Natural killer cell (primary cell): ENCODE results near the gene SEMA3B. TPM values are rescaled to one million over a fixed set of nuclear protein-coding genes. Genes with fewer than 3 reads are reported as not detected.
A peak's percentile ranks its signal among the peaks of the same experiment; 100 is the strongest.

Source experiments
- ATAC-seq, 3 donors: fragments of 150-1000 bp in 2 of 3; fragments of 200-7000 bp in 1 of 3; cut with Tn5 transposase; 1 replicate in 1 of 3; 2 replicates in 2 of 3; pipeline ENCODE4 v1.10.0; 2021; ENCODE audit warnings: mild to moderate bottlenecking in 2 of 3, moderate library complexity in 2 of 3
- DNase-seq, 2 donors: peaks; one replicate each; pipeline versions ENCODE4 v3.0.0 to v3.0.0-alpha.2; 2013 to 2021; ENCODE audit warnings: mixed read lengths in 1 of 2
- H3K27ac ChIP-seq: one replicate; pipeline ENCODE4 v1.5.1; 2013; ENCODE audit warnings: mild to moderate bottlenecking, low read length
- H3K27me3 ChIP-seq: one replicate; pipeline ENCODE4 v1.6.1; 2013; ENCODE audit warnings: low read length; ENCODE audit not compliant: control insufficient read depth, insufficient read depth
- H3K36me3 ChIP-seq: one replicate; pipeline ENCODE4 v1.6.1; 2013; ENCODE audit warnings: low read length; ENCODE audit not compliant: control insufficient read depth, insufficient read depth
- H3K4me1 ChIP-seq: one replicate; pipeline ENCODE4 v1.6.1; 2013; ENCODE audit warnings: low read length; ENCODE audit not compliant: control insufficient read depth, insufficient read depth
- H3K4me3 ChIP-seq: one replicate; pipeline ENCODE4 v1.5.1; 2013; ENCODE audit warnings: low read length
- H3K9me3 ChIP-seq: one replicate; pipeline ENCODE4 v1.6.1; 2013; ENCODE audit warnings: low read length; ENCODE audit not compliant: control insufficient read depth, insufficient read depth
- H3K27ac Mint-ChIP-seq, 2 donors: one replicate each; pipeline ENCODE4 v1.8.0; 2022; ENCODE audit warnings: mild to moderate bottlenecking in 2 of 2, mixed read lengths in 2 of 2, moderate library complexity in 1 of 2
- H3K27me3 Mint-ChIP-seq, 2 donors: one replicate each; pipeline ENCODE4 v1.8.0; 2022; ENCODE audit warnings: low read depth in 2 of 2, mixed read lengths in 2 of 2
- H3K36me3 Mint-ChIP-seq: one replicate; pipeline ENCODE4 v1.8.0; 2022; ENCODE audit warnings: mixed read lengths
- H3K4me1 Mint-ChIP-seq, 2 donors: one replicate each; pipeline ENCODE4 v1.8.0; 2022; ENCODE audit warnings: mixed read lengths in 2 of 2
- H3K4me3 Mint-ChIP-seq: one replicate; pipeline ENCODE4 v1.8.0; 2022; ENCODE audit warnings: mild to moderate bottlenecking, moderate library complexity, mixed read lengths
- H3K9me3 Mint-ChIP-seq, 2 donors: one replicate each; pipeline ENCODE4 v1.8.0; 2022; ENCODE audit warnings: mixed read lengths in 2 of 2
- WGBS: methylation state at CpG from one replicate; pipeline ENCODE4 v1.1.7; 2013; ENCODE audit warnings: missing lambda C conversion rate; ENCODE audit not compliant: insufficient coverage; 5-methylcytosine and 5-hydroxymethylcytosine counted together
- intact Hi-C: fragments of 100-400 bp; cut with micrococcal nuclease; formaldehyde crosslinking; loops from one replicate; pipeline ENCODE4 v1.14.2; 2022
- total RNA-seq, 4 donors: library from RNA; stranded (reverse); fragments of 120-200 nt in 1 of 4; gene quantifications; one replicate each; pipeline versions ENCODE4 v1.2.3 to v1.2.4, GENCODE V29; 2013 to 2022
- TF ChIP-seq, protein P1 (sequence below): fragments of 200-600 bp; IDR thresholded peaks from one replicate; pipeline ENCODE4 v1.8.0; 2022; ENCODE audit warnings: antibody characterized with exemption

The SEMA3B gene
- total RNA-seq, 3 donors from 2014 or later (not counting 1 experiment from before 2014, with no cell fraction given) = 0.97 to 2.0 (median 0.99) TPM

GRCh38 chr3:50326182-50326541 lies 57.2 kb downstream of the SEMA3B start:
- 86% methylated on average over 8 of the region's 8 CpGs for WGBS
- Mint-ChIP-seq H3K9me3 (no peaks in the 10 kb centered on the region), H3K36me3 (no peaks in the 10 kb centered on the region), H3K27ac (no peak overlapping the region), H3K27me3 (no peaks in the 10 kb centered on the region), H3K4me1 (peaks cover 10 to 36% of the 10 kb centered on the region in 2 donors), H3K4me3 (peak overlapping the region; percentile 17)
- no peak for ATAC-seq
- intact Hi-C loops = no loop called here
- no peak for DNase-seq
- Histone ChIP-seq H3K9me3 (no peaks in the 10 kb centered on the region), H3K4me1 (peaks cover 38% of the 10 kb centered on the region), H3K27ac (no peak overlapping the region), H3K4me3 (no peak overlapping the region), H3K36me3 (peaks cover 28% of the 10 kb centered on the region), H3K27me3 (no peaks in the 10 kb centered on the region)
- TF ChIP-seq, protein P1, sequence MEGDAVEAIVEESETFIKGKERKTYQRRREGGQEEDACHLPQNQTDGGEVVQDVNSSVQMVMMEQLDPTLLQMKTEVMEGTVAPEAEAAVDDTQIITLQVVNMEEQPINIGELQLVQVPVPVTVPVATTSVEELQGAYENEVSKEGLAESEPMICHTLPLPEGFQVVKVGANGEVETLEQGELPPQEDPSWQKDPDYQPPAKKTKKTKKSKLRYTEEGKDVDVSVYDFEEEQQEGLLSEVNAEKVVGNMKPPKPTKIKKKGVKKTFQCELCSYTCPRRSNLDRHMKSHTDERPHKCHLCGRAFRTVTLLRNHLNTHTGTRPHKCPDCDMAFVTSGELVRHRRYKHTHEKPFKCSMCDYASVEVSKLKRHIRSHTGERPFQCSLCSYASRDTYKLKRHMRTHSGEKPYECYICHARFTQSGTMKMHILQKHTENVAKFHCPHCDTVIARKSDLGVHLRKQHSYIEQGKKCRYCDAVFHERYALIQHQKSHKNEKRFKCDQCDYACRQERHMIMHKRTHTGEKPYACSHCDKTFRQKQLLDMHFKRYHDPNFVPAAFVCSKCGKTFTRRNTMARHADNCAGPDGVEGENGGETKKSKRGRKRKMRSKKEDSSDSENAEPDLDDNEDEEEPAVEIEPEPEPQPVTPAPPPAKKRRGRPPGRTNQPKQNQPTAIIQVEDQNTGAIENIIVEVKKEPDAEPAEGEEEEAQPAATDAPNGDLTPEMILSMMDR = no peak

GRCh38 chr3:50327129-50327528 lies 58.2 kb downstream of the SEMA3B start:
- TF ChIP-seq, protein P1 = no peak
- 98% methylated on average over 3 of the region's 4 CpGs for WGBS
- Histone ChIP-seq H3K4me1 (peaks cover 38% of the 10 kb centered on the region), H3K9me3 (no peaks in the 10 kb centered on the region), H3K27ac (no peak overlapping the region), H3K27me3 (no peaks in the 10 kb centered on the region), H3K36me3 (peaks cover 37% of the 10 kb centered on the region), H3K4me3 (no peak overlapping the region)
- DNase-seq = no peak
- no peak for ATAC-seq
- Mint-ChIP-seq H3K27me3 (no peaks in the 10 kb centered on the region), H3K4me3 (peak overlapping the region; percentile 85), H3K36me3 (no peaks in the 10 kb centered on the region), H3K27ac (peak overlapping the region; percentile 85 to 87), H3K4me1 (peaks cover 10 to 38% of the 10 kb centered on the region in 2 donors), H3K9me3 (no peaks in the 10 kb centered on the region)
- intact Hi-C loops = no loop called here

Other genes with a start within 250 kb of the SEMA3B start
- 100 to 1,000 TPM; 359 to 473 (median 401) TPM for gene RBM5, start 180.2 kb upstream of the SEMA3B start, total RNA-seq
- 1 to 10 TPM in 1 of 3 donors, under 1 TPM in 2; 0.16 to 1.1 (median 0.78) TPM for gene SEMA3F, start 113.8 kb upstream of the SEMA3B start, total RNA-seq
- gene GNAT1, start 77.5 kb upstream of the SEMA3B start, total RNA-seq = not detected
- under 1 TPM in 1 of 3 donors, not detected in 2; 0.82 TPM for gene SLC38A3, start 63.9 kb upstream of the SEMA3B start, total RNA-seq
- gene GNAI2, start 32.9 kb upstream of the SEMA3B start, total RNA-seq = 100 to 1,000 TPM; 428 to 467 (median 447) TPM
- gene LSMEM2, start 9.9 kb downstream of the SEMA3B start, total RNA-seq = not detected
- 10 to 100 TPM; 27.8 to 39.1 (median 32.1) TPM for gene IFRD2, start 23.3 kb downstream of the SEMA3B start, total RNA-seq
- gene HYAL3, start 30.3 kb downstream of the SEMA3B start, total RNA-seq = 1 to 10 TPM in 2 of 3 donors, under 1 TPM in 1; 0.93 to 2.0 (median 1.2) TPM
- gene NAA80, start 30.3 kb downstream of the SEMA3B start, total RNA-seq = 10 to 100 TPM; 22.2 to 30.3 (median 29.6) TPM
- gene HYAL1, start 34.4 kb downstream of the SEMA3B start, total RNA-seq = 1 to 10 TPM in 1 of 3 donors, under 1 TPM in 1, not detected in 1; 0.82 to 1.2 TPM
- gene HYAL2, start 53.6 kb downstream of the SEMA3B start, total RNA-seq = 1 to 10 TPM; 1.2 to 3.7 (median 3.1) TPM
- 10 to 100 TPM; 18.4 to 23.4 (median 21.3) TPM for gene TUSC2, start 59.1 kb downstream of the SEMA3B start, total RNA-seq
- 100 to 1,000 TPM; 298 to 329 (median 305) TPM for gene RASSF1, start 71.7 kb downstream of the SEMA3B start, total RNA-seq
- gene ZMYND10, start 76.6 kb downstream of the SEMA3B start, total RNA-seq = 1 to 10 TPM; 3.0 to 6.3 (median 3.5) TPM
- 10 to 100 TPM; 78.9 to 87.6 (median 80.9) TPM for gene NPRL2, start 81.6 kb downstream of the SEMA3B start, total RNA-seq
- gene CYB561D2, start 81.7 kb downstream of the SEMA3B start, total RNA-seq = 10 to 100 TPM; 39.6 to 54.0 (median 50.5) TPM
- gene TMEM115, start 90.4 kb downstream of the SEMA3B start, total RNA-seq = 10 to 100 TPM; 15.3 to 24.3 (median 22.7) TPM
- gene CACNA2D2, start 234.5 kb downstream of the SEMA3B start, total RNA-seq = 10 to 100 TPM; 36.5 to 56.4 (median 43.8) TPM